HCT116 (cell line): Measurements from ENCODE around the gene MXI1. TPM values are rescaled to one million over a fixed set of nuclear protein-coding genes. Genes with fewer than 3 reads are reported as not detected.

Source experiments
- ATAC-seq: fragments of 200-7000 bp; cut with Tn5 transposase; 2 replicates; pipeline ENCODE4 v1.9.1; 2020; ENCODE audit warnings: mild to moderate bottlenecking, moderate library complexity
- BruUV-seq: library from RNA; stranded (reverse); fragments of 400-500 nt; replicated peaks from 2 replicates; lab custom pipeline; 2021; lab: Mats Ljungman, UMichigan
- CTCF ChIA-PET: fragments of 300-600 bp; sonication (Branson Sonifier 250); formaldehyde crosslinking; loops from one replicate; lab custom pipeline; 2021; ENCODE audit warnings: antibody characterized with exemption; lab: Charles Lee
- POLR2A ChIA-PET: fragments of 300-600, 350-600 bp; sonication (Branson Sonifier 250); formaldehyde crosslinking; loops from one replicate; lab custom pipeline; 2021; ENCODE audit warnings: antibody characterized with exemption; lab: Charles Lee
- RAD21 ChIA-PET, 2 experiments: fragments of 300-600 bp; sonication (Branson Sonifier 250); formaldehyde crosslinking; loops; one replicate each; lab custom pipeline; 2023; ENCODE audit warnings: low total read pairs in 2 of 2; ENCODE audit not compliant: uncharacterized antibody in 2 of 2, unreplicated experiment in 2 of 2, low non-redundant PET in 1 of 2; lab: Charles Lee
- DNase-seq: peaks from one replicate; pipeline ENCODE4 v3.0.0-alpha.2; 2010; ENCODE audit warnings: low read depth, low spot score
- H2AFZ ChIP-seq: fragments of 200-600 bp; shearing (Covaris generic), sonication (generic); 2 replicates; pipeline ENCODE4 v1.6.1; 2017; ENCODE audit warnings: low read depth, mixed run types, mixed read lengths, antibody characterized with exemption, low read length; ENCODE audit not compliant: poor library complexity, severe bottlenecking
- H3K27ac ChIP-seq: 2 replicates; pipeline ENCODE4 v1.5.1; 2012; ENCODE audit warnings: low read depth, low read length
- H3K27me3 ChIP-seq: fragments of 200-600 bp; sonication (generic); 2 replicates; pipeline ENCODE4 v1.6.1; 2016; ENCODE audit warnings: mixed run types, low read length, mixed read lengths; ENCODE audit not compliant: insufficient read depth
- H3K36me3 ChIP-seq, 2 experiments: fragments of 200-500 bp in 1 of 2; fragments of 200-600 bp in 1 of 2; sonication (Bioruptor generic) in 1 of 2; sonication (generic) in 1 of 2; 2 replicates each; pipeline versions ENCODE4 v1.5.1 to v1.6.1; 2014 to 2016; ENCODE audit warnings: low read length in 2 of 2, inconsistent platforms in 1 of 2, mixed read lengths in 1 of 2, mixed run types in 1 of 2; ENCODE audit not compliant: insufficient read depth in 2 of 2, control insufficient read depth in 1 of 2
- H3K4me1 ChIP-seq, 2 experiments: fragments of 200-600 bp in 1 of 2; sonication (generic) in 1 of 2; 2 replicates each; pipeline versions ENCODE4 v1.5.1 to v1.6.1; 2012 to 2017; ENCODE audit warnings: low read length in 2 of 2, inconsistent platforms in 1 of 2, mild to moderate bottlenecking in 1 of 2, mixed read lengths in 1 of 2, mixed run types in 1 of 2, moderate library complexity in 1 of 2; ENCODE audit not compliant: insufficient read depth in 2 of 2, control insufficient read depth in 1 of 2
- H3K4me2 ChIP-seq: fragments of 200-600 bp; sonication (generic); 2 replicates; pipeline ENCODE4 v1.6.1; 2017; ENCODE audit warnings: mixed run types, low read length, mixed read lengths
- H3K4me3 ChIP-seq, 2 experiments: fragments of 200-600 bp in 1 of 2; sonication (generic) in 1 of 2; replicated peaks in 1 of 2; 2 replicates each; pipeline ENCODE4 v1.5.1; 2011 to 2016; ENCODE audit warnings: low read length in 2 of 2, control low read depth in 1 of 2, low read depth in 1 of 2, mild to moderate bottlenecking in 1 of 2, mixed read lengths in 1 of 2, mixed run types in 1 of 2
- H3K79me2 ChIP-seq: fragments of 200-600 bp; sonication (generic); 2 replicates; pipeline ENCODE4 v1.6.1; 2017; ENCODE audit warnings: mild to moderate bottlenecking, mixed run types, low read length, moderate library complexity, mixed read lengths; ENCODE audit not compliant: insufficient read depth
- H3K9ac ChIP-seq: fragments of 200-600 bp; sonication (generic); 2 replicates; pipeline ENCODE4 v1.6.1; 2016; ENCODE audit warnings: low read length, mixed read lengths
- H3K9me2 ChIP-seq: fragments of 200-600 bp; sonication (generic), shearing (Covaris generic); 2 replicates; pipeline ENCODE4 v1.6.1; 2017; ENCODE audit warnings: mixed run types, mild to moderate bottlenecking, moderate library complexity; ENCODE audit not compliant: insufficient read depth
- H3K9me3 ChIP-seq, 2 experiments: fragments of 200-500 bp in 1 of 2; fragments of 200-600 bp in 1 of 2; sonication (Bioruptor generic) in 1 of 2; sonication (generic) in 1 of 2; 2 replicates each; pipeline ENCODE4 v1.6.1; 2014 to 2017; ENCODE audit warnings: low read length in 2 of 2, mixed read lengths in 2 of 2, inconsistent platforms in 1 of 2, low read depth in 1 of 2, mild to moderate bottlenecking in 1 of 2, mixed run types in 1 of 2, moderate library complexity in 1 of 2; ENCODE audit not compliant: control insufficient read depth in 1 of 2, insufficient read depth in 1 of 2
- H4K20me1 ChIP-seq: fragments of 200-600 bp; sonication (generic), shearing (Covaris generic); 2 replicates; pipeline ENCODE4 v1.6.1; 2017; ENCODE audit warnings: mixed run types, mild to moderate bottlenecking, moderate library complexity; ENCODE audit not compliant: insufficient read depth
- ATF3 ChIP-seq: IDR thresholded peaks from 2 replicates; pipeline ENCODE4 v1.6.1; 2012
- CEBPB ChIP-seq: IDR thresholded peaks from 2 replicates; pipeline ENCODE4 v1.6.1; 2012; ENCODE audit warnings: low read depth
- EZH2phosphoT487 ChIP-seq: fragments of 200-600 bp; IDR thresholded peaks from 2 replicates; pipeline ENCODE4 v1.6.1; 2018; ENCODE audit warnings: antibody characterized with exemption, borderline replicate concordance
- FOSL1 ChIP-seq: IDR thresholded peaks from 2 replicates; pipeline ENCODE4 v1.6.1; 2012; ENCODE audit warnings: low read depth
- SIN3A ChIP-seq: IDR thresholded peaks from 2 replicates; pipeline ENCODE4 v1.6.1; 2012; ENCODE audit warnings: low read depth
- TCF7L2 ChIP-seq: IDR thresholded peaks from 2 replicates; pipeline ENCODE4 v1.7.0; 2011; ENCODE audit warnings: borderline replicate concordance, inconsistent platforms; ENCODE audit not compliant: insufficient read depth, insufficient read length; ENCODE audit errors: extremely low read depth
- YY1 ChIP-seq: IDR thresholded peaks from 2 replicates; pipeline ENCODE4 v1.6.1; 2011; ENCODE audit warnings: low read length, low read depth, moderate library complexity, mild to moderate bottlenecking; ENCODE audit not compliant: insufficient replicate concordance; ENCODE audit errors: extremely low read depth
- ZBTB33 ChIP-seq: IDR thresholded peaks from 2 replicates; pipeline ENCODE4 v1.6.1; 2011; ENCODE audit warnings: mild to moderate bottlenecking, low read length, moderate library complexity; ENCODE audit not compliant: insufficient replicate concordance; ENCODE audit errors: extremely low read depth
- ZNF274 ChIP-seq: fragments of 200-500 bp; sonication (Bioruptor generic); IDR thresholded peaks from 2 replicates; pipeline ENCODE4 v1.6.1; 2014; ENCODE audit warnings: mild to moderate bottlenecking, low read depth, low read length, inconsistent platforms
- intact Hi-C: fragments of 100-400 bp; cut with micrococcal nuclease; formaldehyde crosslinking; loops from 2 replicates; pipeline ENCODE4 v1.10.0; 2022
- total RNA-seq: library from RNA; stranded (reverse); gene quantifications from one replicate; pipeline ENCODE4 v1.2.1, GENCODE V29; 2021; ENCODE audit not compliant: unreplicated experiment
- TF ChIP-seq, protein P1 (sequence below): IDR thresholded peaks from 2 replicates; pipeline ENCODE4 v1.6.1; 2012

The MXI1 gene
- total RNA-seq, 1 experiment from 2014 or later, result 57.0 TPM

DNA sequence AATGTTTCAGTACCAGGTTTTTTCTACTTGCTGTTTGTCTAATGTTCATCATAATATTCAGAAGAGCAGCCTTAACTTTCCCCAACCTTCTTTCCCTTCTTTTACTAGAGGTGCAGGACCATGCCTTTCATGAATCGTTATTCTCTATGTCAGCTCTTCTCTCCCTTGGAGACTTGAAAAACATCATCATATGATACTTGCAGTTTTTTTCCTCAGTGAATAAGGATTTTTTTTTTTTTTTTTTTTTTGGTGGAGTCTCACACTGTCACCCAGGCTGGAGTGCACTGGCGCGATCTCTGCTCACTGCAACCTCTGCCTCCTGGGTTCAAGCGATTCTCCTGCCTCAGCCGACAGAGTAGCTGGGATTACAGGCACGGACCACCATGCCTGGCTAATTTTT lies 67.2 kb downstream of the MXI1 start:
- Histone ChIP-seq H3K9ac (no peak overlapping the region), H3K27ac (no peak overlapping the region), H3K9me3 (no peaks in the 10 kb centered on the region), H3K36me3 (peaks cover 0 to under 1% of the 10 kb centered on the region in 2 experiments; a peak in 1 of 4 replicates), H2AFZ (no peak overlapping the region), H3K4me3 (no peak overlapping the region), H3K9me2 (no peaks in the 10 kb centered on the region), H3K27me3 (no peaks in the 10 kb centered on the region), H3K4me1 (peaks cover 4 to 11% of the 10 kb centered on the region in 2 experiments; a peak in 2 of 4 replicates), H3K79me2 (no peaks in the 10 kb centered on the region), H4K20me1 (no peaks in the 10 kb centered on the region), H3K4me2 (no peak overlapping the region)
- no TSS peak for BruUV-seq
- ATAC-seq (no peak), DNase-seq (no peak)
- intact Hi-C loops, result loop anchor here (5.0 kb wide), 1 partner anchor 47 kb away; no protein-coding TSS in a partner anchor
- POLR2A ChIA-PET, result no interaction called here
- no peak for TF ChIP-seq SIN3A
- no peak for TF ChIP-seq ATF3
- TF ChIP-seq FOSL1, result no peak
- TF ChIP-seq YY1, result no peak
- no peak for TF ChIP-seq ZNF274
- no peak for TF ChIP-seq TCF7L2
- no peak for TF ChIP-seq ZBTB33
- TF ChIP-seq, protein P1, sequence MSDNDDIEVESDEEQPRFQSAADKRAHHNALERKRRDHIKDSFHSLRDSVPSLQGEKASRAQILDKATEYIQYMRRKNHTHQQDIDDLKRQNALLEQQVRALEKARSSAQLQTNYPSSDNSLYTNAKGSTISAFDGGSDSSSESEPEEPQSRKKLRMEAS, result no peak
- no peak for TF ChIP-seq CEBPB
- no peak for TF ChIP-seq EZH2phosphoT487
- CTCF ChIA-PET, result interaction anchor here (0.6 to 2.2 kb wide), 5 partner anchors 9 to 136 kb away, joined by 3 to 15 read pairs (median 3); no protein-coding TSS in a partner anchor
- RAD21 ChIA-PET, result no interaction called here
